Measurements from ENCODE around the gene DPF1.

DPF1 gene

GRCh38 chr19:38196948-38197656, 26.9 kb downstream of the DPF1 start:
- Histone ChIP-seq H4K20me1 (ENCODE audit: insufficient read depth, low read length) (no peaks in the 10 kb centered on the region), H3K9me3 (replicated peaks; ENCODE audit: insufficient read depth, low read length) (no peaks in the 10 kb centered on the region), H3K4me3 (ENCODE audit: low read length) (no peak overlapping the region), H3K36me3 (replicated peaks; ENCODE audit: insufficient read depth, low read length) (no peaks in the 10 kb centered on the region), H3K79me2 (ENCODE audit: low read length) (no peaks in the 10 kb centered on the region), H3K9me2 (replicated peaks; ENCODE audit: insufficient read depth, low read length) (no peaks in the 10 kb centered on the region), H3F3A (ENCODE audit: insufficient read depth, low read length) (no peaks in the 10 kb centered on the region), H3K27ac (ENCODE audit: low read length) (no peak overlapping the region), H3K27me3 (replicated peaks; ENCODE audit: insufficient read depth, low read length) (no peaks in the 10 kb centered on the region), H2AFZ (ENCODE audit: low read length) (no peak overlapping the region), H3K4me2 (ENCODE audit: low read depth, low read length) (no peak overlapping the region), H3K4me1 (ENCODE audit: low read length) (no peaks in the 10 kb centered on the region), H3K9ac (ENCODE audit: low read length) (no peak overlapping the region)
- DNase-seq, result no peak
- TF ChIP-seq CTCF (IDR thresholded peaks at IDR 0.05; ENCODE audit: low read length), result no peak
- no peak for TF ChIP-seq EZH2phosphoT487 (IDR thresholded peaks at IDR 0.05; ENCODE audit: low read length)

- Histone ChIP-seq H3K36me3 (replicated peaks; ENCODE audit: insufficient read depth, low read length) (no peaks in the 10 kb centered on the region), H3K9me2 (replicated peaks; ENCODE audit: insufficient read depth, low read length) (no peaks in the 10 kb centered on the region), H3F3A (ENCODE audit: insufficient read depth, low read length) (no peaks in the 10 kb centered on the region), H3K27me3 (replicated peaks; ENCODE audit: insufficient read depth, low read length) (no peaks in the 10 kb centered on the region), H3K4me3 (ENCODE audit: low read length) (no peak overlapping the region), H3K9ac (ENCODE audit: low read length) (no peak overlapping the region), H3K27ac (ENCODE audit: low read length) (no peak overlapping the region), H3K79me2 (ENCODE audit: low read length) (no peaks in the 10 kb centered on the region), H4K20me1 (ENCODE audit: insufficient read depth, low read length) (no peaks in the 10 kb centered on the region), H3K4me1 (ENCODE audit: low read length) (no peaks in the 10 kb centered on the region), H3K4me2 (ENCODE audit: low read depth, low read length) (no peak overlapping the region), H3K9me3 (replicated peaks; ENCODE audit: insufficient read depth, low read length) (no peaks in the 10 kb centered on the region), H2AFZ (ENCODE audit: low read length) (no peak overlapping the region)
- TF ChIP-seq CTCF (IDR thresholded peaks at IDR 0.05; ENCODE audit: low read length), result no peak
- no peak for TF ChIP-seq EZH2 (optimal IDR thresholded peaks at IDR 0.05; ENCODE audit: low read depth, low read length)
- TF ChIP-seq EZH2phosphoT487 (IDR thresholded peaks at IDR 0.05; ENCODE audit: low read length), result no peak
- no peak for DNase-seq
Measured at GRCh38 chr19:38196245-38196837, 27.7 kb downstream of the DPF1 start.

GRCh38 chr19:38195237-38195636, 28.8 kb downstream of the DPF1 start:
- Histone ChIP-seq H3K4me1 (ENCODE audit: low read length) (no peaks in the 10 kb centered on the region), H3F3A (ENCODE audit: insufficient read depth, low read length) (no peaks in the 10 kb centered on the region), H3K27me3 (replicated peaks; ENCODE audit: insufficient read depth, low read length) (no peaks in the 10 kb centered on the region), H3K9ac (ENCODE audit: low read length) (no peak overlapping the region), H3K36me3 (replicated peaks; ENCODE audit: insufficient read depth, low read length) (no peaks in the 10 kb centered on the region), H3K9me2 (replicated peaks; ENCODE audit: insufficient read depth, low read length) (no peaks in the 10 kb centered on the region), H2AFZ (ENCODE audit: low read length) (no peak overlapping the region), H3K4me3 (ENCODE audit: low read length) (no peak overlapping the region), H3K4me2 (ENCODE audit: low read depth, low read length) (no peak overlapping the region), H4K20me1 (ENCODE audit: insufficient read depth, low read length) (no peaks in the 10 kb centered on the region), H3K79me2 (ENCODE audit: low read length) (no peaks in the 10 kb centered on the region), H3K27ac (ENCODE audit: low read length) (no peak overlapping the region), H3K9me3 (replicated peaks; ENCODE audit: insufficient read depth, low read length) (no peaks in the 10 kb centered on the region)
- DNase-seq, result no peak
- no peak for TF ChIP-seq EZH2 (optimal IDR thresholded peaks at IDR 0.05; ENCODE audit: low read depth, low read length)

- DNase-seq, result no peak
- Histone ChIP-seq H3F3A (ENCODE audit: insufficient read depth, low read length) (no peaks in the 10 kb centered on the region), H3K4me1 (ENCODE audit: low read length) (no peaks in the 10 kb centered on the region), H3K9me2 (replicated peaks; ENCODE audit: insufficient read depth, low read length) (no peaks in the 10 kb centered on the region), H3K79me2 (ENCODE audit: low read length) (no peaks in the 10 kb centered on the region), H3K36me3 (replicated peaks; ENCODE audit: insufficient read depth, low read length) (no peaks in the 10 kb centered on the region), H3K9ac (ENCODE audit: low read length) (no peak overlapping the region), H4K20me1 (ENCODE audit: insufficient read depth, low read length) (no peaks in the 10 kb centered on the region), H3K4me3 (ENCODE audit: low read length) (no peak overlapping the region), H3K27me3 (replicated peaks; ENCODE audit: insufficient read depth, low read length) (no peaks in the 10 kb centered on the region), H2AFZ (ENCODE audit: low read length) (no peak overlapping the region), H3K4me2 (ENCODE audit: low read depth, low read length) (no peak overlapping the region), H3K9me3 (replicated peaks; ENCODE audit: insufficient read depth, low read length) (no peaks in the 10 kb centered on the region), H3K27ac (ENCODE audit: low read length) (no peak overlapping the region)
- TF ChIP-seq CTCF (IDR thresholded peaks at IDR 0.05; ENCODE audit: low read length), result no peak
- TF ChIP-seq EZH2phosphoT487 (IDR thresholded peaks at IDR 0.05; ENCODE audit: low read length), result no peak
- TF ChIP-seq EZH2 (optimal IDR thresholded peaks at IDR 0.05; ENCODE audit: low read depth, low read length), result no peak
Measured at GRCh38 chr19:38194061-38194701, 29.8 kb downstream of the DPF1 start.
